ENCODE data around the gene DRAXIN.

DNA sequence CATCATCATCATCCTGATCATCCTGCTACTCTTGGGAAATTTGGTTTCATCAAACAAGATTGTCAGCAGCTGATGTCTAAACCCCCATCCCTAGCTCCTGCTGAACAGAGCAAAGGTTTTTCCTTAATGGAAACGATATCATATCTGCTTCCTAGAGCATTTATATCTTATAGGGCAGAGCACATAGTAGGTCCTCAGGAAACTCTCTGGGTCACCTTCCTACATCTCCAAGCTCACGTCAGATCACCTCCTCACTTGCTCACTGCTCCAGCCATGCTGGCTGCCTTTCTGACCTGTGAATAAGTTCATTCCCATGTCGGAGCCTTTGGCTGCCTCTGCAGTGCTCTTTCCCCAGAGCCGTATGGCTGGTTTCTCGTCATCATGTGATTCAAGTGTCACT lies 47.7 kb upstream of the DRAXIN start:
- TF ChIP-seq EZH2 (IDR thresholded peaks at IDR 0.05; ENCODE audit: insufficient read depth, low read length): no peak
- TF ChIP-seq, protein P1, sequence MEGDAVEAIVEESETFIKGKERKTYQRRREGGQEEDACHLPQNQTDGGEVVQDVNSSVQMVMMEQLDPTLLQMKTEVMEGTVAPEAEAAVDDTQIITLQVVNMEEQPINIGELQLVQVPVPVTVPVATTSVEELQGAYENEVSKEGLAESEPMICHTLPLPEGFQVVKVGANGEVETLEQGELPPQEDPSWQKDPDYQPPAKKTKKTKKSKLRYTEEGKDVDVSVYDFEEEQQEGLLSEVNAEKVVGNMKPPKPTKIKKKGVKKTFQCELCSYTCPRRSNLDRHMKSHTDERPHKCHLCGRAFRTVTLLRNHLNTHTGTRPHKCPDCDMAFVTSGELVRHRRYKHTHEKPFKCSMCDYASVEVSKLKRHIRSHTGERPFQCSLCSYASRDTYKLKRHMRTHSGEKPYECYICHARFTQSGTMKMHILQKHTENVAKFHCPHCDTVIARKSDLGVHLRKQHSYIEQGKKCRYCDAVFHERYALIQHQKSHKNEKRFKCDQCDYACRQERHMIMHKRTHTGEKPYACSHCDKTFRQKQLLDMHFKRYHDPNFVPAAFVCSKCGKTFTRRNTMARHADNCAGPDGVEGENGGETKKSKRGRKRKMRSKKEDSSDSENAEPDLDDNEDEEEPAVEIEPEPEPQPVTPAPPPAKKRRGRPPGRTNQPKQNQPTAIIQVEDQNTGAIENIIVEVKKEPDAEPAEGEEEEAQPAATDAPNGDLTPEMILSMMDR (IDR thresholded peaks at IDR 0.05; ENCODE audit: insufficient read depth, low read depth, low read length): no peak
